HG03139 (cell line): ENCODE data around the gene MPPE1.
"Not testable (repeated sequence)": the region's sequence is repeated elsewhere in the genome, so short reads cannot be mapped to it uniquely, and the experiment has no call there.

Source experiments
- ATAC-seq: cut with Tn5 transposase; IDR thresholded peaks from one replicate; pipeline ENCODE4 v1.9.1; 2021; ENCODE audit not compliant: unreplicated experiment

MPPE1 gene

DNA sequence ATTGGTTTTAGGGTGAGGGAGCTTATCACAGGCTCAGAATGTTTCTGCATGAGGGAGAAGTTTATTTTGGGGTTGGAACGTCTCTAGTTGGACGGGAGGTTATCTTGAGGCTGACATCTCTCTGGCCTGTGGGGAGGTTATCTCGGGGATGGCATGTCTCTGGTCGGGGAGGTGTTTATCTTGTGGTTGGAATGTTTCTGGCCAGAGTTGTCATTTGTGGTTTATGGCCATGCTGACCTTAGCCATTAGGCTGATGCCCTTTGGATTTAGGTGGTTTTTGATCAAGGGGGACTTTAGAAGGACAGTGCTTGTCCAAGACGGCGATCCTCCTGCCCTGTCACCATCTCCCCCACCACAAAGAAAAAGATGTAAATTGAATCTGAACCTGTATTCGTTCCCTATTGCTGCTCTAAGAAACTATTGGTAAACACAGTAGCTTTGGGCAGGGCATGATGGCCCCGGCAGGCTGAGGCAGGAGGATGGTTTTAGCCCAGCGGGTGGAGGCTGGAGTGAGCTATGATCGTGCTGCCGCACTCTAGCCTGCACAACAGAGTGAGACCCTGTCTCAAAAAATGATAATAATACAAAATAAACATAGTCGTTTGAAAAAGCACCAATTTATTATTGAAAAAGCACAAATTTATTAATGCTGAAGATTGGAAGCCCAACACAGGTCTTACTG is 17.8 kb upstream of the MPPE1 start:
- ATAC-seq = no peak

- ATAC-seq = no peak
These were observed 15.3 kb upstream of the MPPE1 start for GRCh38 chr18:11923450-11923849.

- not testable (repeated sequence) for ATAC-seq
These were observed 11.4 kb upstream of the MPPE1 start for GRCh38 chr18:11919522-11919921.

DNA sequence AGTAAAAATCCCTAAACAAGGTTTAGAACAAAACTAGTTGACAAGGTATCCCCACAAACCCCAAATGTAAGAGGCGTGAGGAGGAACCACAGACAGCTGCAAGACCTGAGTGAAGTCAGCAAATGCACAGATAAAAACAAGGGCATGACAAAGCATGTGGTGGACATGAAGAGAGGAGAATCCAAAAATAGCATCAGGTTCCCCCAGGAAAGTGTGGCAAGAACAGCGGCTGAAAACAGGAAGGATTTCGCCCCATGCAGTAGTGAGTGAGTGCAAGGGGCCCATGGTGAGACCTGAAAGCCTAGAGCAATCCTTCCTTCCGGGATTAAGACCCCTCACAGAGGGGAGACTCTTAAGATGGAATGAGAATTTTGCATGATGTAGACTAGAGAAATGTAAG is 8.8 kb upstream of the MPPE1 start:
- ATAC-seq = not testable (repeated sequence)

DNA sequence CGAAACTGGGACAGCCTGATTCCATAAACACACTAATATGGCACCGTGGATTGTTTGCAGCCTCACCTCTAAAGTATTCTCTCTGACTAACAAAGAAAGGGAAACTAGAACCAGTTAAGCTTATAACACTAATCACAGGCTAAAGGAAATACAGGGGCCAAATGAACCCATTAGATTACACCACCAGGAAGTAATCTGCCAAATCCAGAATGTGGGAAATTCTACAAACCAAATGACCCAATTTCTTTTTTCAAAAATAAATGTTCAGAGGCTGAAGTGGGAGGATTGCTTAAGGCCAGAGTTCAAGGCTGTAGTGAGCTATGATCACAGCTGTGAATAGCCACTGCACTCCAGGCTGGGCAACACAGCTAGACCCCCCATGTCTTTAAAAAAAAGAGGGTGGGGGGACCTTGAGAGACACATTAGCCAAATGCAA is 1.5 kb upstream of the MPPE1 start:
- no peak for ATAC-seq

DNA sequence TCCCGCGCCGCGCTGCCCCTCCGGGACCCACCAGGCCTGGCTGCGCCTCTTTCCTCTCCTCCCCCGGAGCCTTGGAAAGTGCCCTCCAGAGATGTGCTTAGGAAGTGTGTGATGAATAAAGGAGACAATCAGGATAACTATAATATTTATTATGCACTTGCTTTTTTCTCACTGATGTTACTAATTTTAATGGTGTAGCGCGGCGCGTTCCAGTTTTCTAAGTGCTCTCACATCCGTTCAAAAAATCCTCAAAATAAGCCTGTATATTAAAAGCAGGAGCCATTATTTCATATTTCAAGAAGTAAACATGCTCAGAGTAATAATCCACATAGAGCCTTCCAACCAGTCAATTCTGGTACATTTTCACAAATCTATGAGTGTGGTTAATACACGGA is 941 bp upstream of the MPPE1 start:
- no peak for ATAC-seq

DNA sequence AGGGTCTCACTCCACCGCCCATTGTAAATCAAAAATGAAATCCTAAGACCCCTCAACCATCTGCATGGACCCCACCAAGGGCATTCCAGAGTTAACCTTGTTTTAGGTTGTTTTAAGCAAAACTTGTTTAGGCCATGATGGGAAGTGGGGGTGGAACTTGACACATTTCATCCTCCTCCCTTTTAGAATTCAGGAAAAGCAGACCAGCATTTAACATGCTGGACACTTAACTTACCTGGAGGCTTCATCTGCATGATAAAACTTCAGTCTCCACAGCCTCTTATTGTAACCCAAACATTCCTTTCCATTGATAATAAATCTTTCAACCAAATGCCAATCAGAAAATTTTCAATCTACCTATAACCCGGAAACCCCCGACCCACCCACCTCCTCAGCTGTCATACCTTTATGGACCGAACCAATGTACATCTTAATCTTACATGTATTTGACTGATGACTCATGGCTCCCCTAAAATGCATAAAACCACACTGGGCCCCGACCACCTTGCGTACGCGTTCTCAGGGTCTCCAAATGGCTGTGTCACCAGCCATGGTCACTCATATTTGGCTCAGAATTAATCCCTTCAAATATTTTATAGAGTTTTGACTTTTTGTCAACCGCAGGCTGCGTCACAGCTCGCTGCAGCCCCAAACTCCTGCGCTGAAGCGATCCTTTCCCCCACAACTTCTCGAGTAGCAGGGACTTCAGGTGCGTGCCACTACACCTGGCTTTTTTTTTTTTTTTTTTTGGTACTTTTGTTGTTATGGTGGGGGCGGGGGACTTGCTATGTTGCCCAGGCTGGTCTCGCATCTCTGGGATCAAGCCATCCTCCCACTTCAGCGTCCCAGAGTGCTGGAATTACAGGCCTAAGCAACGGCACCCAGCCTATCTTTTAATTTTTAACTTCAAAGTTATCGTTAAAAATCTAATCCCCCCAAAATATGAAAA is 917 bp downstream of the MPPE1 start:
- ATAC-seq = no peak

- no peak for ATAC-seq
These were observed 1.9 kb downstream of the MPPE1 start for GRCh38 chr18:11906176-11906575.

DNA sequence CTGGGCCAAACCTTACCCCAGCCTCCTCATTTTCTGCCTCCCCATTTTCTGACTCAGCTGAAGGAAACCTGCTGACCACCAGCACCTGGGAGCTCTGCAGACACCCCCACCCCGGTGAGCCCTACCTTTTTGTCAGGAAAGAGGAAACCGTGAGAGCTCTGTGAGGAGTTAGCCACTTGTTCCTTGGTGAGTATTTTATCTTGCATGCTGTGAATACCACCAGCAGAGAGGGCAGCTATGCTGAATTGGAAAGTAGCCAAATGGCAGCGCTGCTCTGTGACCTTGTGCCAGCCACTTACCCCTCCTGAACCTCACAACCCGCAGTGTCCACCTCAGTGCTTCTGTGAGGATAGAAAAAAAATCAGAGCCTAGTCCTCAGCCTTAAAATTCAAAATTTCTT is 2.5 kb downstream of the MPPE1 start:
- ATAC-seq = no peak

DNA sequence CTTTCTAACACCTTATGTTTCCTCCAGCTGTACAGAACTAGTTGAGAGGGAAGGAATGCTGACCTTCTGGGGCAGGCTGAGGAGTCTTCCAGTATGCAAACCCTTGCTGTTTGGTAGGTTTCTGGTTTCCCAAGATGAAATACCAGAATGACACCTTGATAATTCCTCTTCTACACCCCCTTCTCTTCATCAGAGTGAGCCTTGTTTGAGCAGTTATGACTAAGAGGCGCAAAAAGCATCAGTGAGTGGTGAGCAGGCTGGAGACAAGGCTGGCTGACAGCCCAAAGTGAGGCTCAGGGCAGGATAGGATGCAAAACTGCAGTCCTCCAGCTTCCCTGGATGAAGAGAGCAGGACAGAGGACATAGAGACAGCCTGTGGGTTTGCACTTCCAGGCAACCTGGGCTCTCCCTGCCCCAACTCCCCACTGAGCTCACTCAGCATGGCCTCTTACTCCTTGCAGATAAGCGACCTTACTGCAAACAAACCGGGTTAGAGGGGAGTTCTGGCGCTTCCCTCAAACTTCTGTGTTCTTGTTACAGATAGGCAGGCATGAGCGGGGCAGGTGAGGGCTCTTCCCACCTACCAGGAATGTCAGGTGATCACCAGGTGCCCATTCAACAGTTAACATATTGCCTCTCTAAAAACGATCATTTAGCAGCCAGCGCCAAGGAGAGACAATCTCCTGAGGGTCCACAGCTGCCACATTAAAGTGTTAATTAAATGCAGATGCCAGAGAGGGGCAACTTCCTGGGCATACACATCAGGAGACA is 5.4 kb downstream of the MPPE1 start:
- ATAC-seq = no peak

- no peak for ATAC-seq
These were observed 6.2 kb downstream of the MPPE1 start for GRCh38 chr18:11901826-11902438.

DNA sequence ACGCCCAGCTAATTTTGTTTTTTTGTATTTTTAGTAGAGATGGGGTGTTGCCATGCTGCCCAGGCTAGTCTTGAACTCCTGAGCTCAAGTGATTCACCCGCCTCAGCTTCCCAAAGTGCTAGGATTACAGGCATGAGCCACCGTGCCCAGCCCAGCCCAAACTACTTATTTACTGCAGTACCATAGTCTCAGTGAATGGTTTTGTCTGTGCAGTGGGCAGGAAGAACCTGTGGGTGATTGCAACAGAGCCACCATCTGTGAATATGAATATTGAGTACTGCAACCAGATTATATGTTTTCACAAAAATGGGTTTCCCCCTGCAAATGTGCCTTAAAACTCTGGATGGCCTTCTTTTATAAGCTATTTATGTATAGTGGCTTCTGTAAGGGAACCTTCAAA is 9.1 kb downstream of the MPPE1 start:
- ATAC-seq = no peak

GRCh38 chr18:11897781-11898180 is 10.3 kb downstream of the MPPE1 start:
- no peak for ATAC-seq

DNA sequence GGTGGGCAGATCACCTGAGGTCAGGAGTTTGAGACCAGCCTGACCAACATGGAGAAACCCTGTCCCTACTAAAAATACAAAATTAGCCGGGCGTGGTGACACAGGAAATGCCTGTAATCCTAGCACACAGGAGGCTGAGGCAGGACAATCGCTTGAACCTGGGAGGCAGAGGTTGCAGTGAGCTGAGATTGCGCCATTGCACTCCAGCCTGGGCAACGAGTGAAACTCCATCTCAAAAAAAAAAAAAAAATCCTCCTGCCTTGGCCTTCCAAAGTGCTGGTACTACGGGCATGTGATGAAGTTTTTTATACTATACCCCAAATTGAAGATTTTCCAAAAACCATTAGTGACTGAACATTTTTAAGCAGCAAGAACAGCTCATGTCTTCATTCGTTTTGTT is 15.7 kb downstream of the MPPE1 start:
- ATAC-seq = not testable (repeated sequence)

GRCh38 chr18:11891737-11892136 is 16.4 kb downstream of the MPPE1 start:
- no peak for ATAC-seq

GRCh38 chr18:11889284-11889683 is 18.8 kb downstream of the MPPE1 start:
- ATAC-seq = no peak

- ATAC-seq = no peak
These were observed 19.4 kb downstream of the MPPE1 start for GRCh38 chr18:11888726-11889125.

DNA sequence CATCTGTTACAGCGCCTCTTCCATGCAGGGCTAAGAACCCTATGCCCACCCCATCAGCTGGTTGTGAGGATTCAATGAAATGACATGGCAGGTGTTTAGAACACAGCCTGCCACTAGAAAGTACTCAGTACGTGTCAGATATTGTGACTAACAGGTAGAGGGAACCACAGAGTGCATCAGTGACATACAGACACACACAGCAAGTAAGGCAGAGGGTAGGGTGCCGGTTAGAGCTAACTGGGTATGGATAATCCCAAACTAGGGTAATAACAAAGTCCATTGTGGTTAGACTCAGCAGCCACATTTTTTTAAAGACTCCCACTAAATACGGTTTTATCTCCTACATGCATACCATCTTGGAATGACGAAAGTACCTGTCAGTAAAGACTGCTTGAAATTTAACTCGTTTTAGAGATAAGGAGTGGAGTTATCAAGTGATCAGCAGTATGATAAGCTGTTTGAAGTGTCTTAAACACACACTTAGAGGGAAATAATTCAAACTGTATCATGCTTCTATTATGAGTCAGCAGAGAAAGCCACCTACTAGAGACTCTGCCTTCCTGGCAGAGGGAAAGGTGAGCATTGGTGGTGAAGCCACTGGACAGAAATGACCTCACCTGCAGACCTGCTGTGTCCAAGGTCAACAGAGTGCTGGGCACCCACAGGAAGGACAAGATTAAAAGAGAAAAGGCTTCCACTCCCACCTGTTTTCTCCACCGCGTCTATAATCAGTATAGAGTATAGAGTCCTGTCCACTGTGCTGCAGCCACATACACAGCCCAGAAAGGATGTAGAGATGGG is 20.6 kb downstream of the MPPE1 start:
- no peak for ATAC-seq

- no peak for ATAC-seq
These were observed 21.5 kb downstream of the MPPE1 start for GRCh38 chr18:11886577-11887110.
